H9 (cell line): ENCODE data around the gene SUN2. TPM values are rescaled to one million over a fixed set of nuclear protein-coding genes. Genes with fewer than 3 reads are reported as not detected.
A peak's percentile ranks its signal among the peaks of the same experiment; 100 is the strongest.

Experiments
- DNase-seq: peaks from one replicate; pipeline ENCODE4 v3.0.0-alpha.2; 2017
- H2AFZ ChIP-seq: one replicate; pipeline ENCODE4 v1.6.1; 2013; ENCODE audit warnings: mild to moderate bottlenecking, low read length, control low read depth, moderate library complexity
- H2AK5ac ChIP-seq: 2 replicates; pipeline ENCODE4 v1.6.1; 2013; ENCODE audit warnings: low read length, control low read depth, mixed read lengths; ENCODE audit not compliant: insufficient read length
- H2BK120ac ChIP-seq: one replicate; pipeline ENCODE4 v1.6.1; 2013; ENCODE audit warnings: low read depth, mild to moderate bottlenecking, low read length, control low read depth, inconsistent platforms; ENCODE audit not compliant: poor library complexity, severe bottlenecking
- H2BK12ac ChIP-seq: 2 replicates; pipeline ENCODE4 v1.6.1; 2013; ENCODE audit warnings: low read length, control low read depth, mixed read lengths, low read depth; ENCODE audit not compliant: insufficient read length
- H2BK15ac ChIP-seq: 2 replicates; pipeline ENCODE4 v1.6.1; 2013; ENCODE audit warnings: low read depth, low read length, control low read depth
- H2BK20ac ChIP-seq: one replicate; pipeline ENCODE4 v1.6.1; 2013; ENCODE audit warnings: low read depth, mild to moderate bottlenecking, low read length, control low read depth, inconsistent platforms; ENCODE audit not compliant: poor library complexity, severe bottlenecking
- H2BK5ac ChIP-seq: 2 replicates; pipeline ENCODE4 v1.6.1; 2013; ENCODE audit warnings: low read length, control low read depth, mixed read lengths; ENCODE audit not compliant: insufficient read length
- H3K14ac ChIP-seq: 2 replicates; pipeline ENCODE4 v1.6.1; 2013; ENCODE audit warnings: low read length, control low read depth; ENCODE audit not compliant: insufficient read depth
- H3K18ac ChIP-seq: 2 replicates; pipeline ENCODE4 v1.6.1; 2013; ENCODE audit warnings: low read depth, mild to moderate bottlenecking, mixed read lengths, low read length, control low read depth; ENCODE audit not compliant: insufficient read length
- H3K23ac ChIP-seq: 2 replicates; pipeline ENCODE4 v1.6.1; 2013; ENCODE audit warnings: low read length, control low read depth, mixed read lengths, low read depth; ENCODE audit not compliant: insufficient read length
- H3K23me2 ChIP-seq: 2 replicates; pipeline ENCODE4 v1.6.1; 2013; ENCODE audit warnings: low read depth, mild to moderate bottlenecking, mixed read lengths, low read length, control low read depth; ENCODE audit not compliant: insufficient read length, poor library complexity, severe bottlenecking
- H3K27ac ChIP-seq: 2 replicates; pipeline ENCODE4 v1.5.1; 2013; ENCODE audit warnings: low read length, control low read depth, mixed read lengths, low read depth; ENCODE audit not compliant: insufficient read length
- H3K27me3 ChIP-seq: 2 replicates; pipeline ENCODE4 v1.6.1; 2013; ENCODE audit warnings: low read length, control low read depth, inconsistent platforms; ENCODE audit not compliant: insufficient read depth
- H3K4ac ChIP-seq: 2 replicates; pipeline ENCODE4 v1.6.1; 2013; ENCODE audit warnings: low read depth, mild to moderate bottlenecking, control low read depth, inconsistent platforms, low read length, moderate library complexity
- H3K4me1 ChIP-seq: 2 replicates; pipeline ENCODE4 v1.6.1; 2013; ENCODE audit warnings: low read length, control low read depth, inconsistent platforms; ENCODE audit not compliant: insufficient read depth
- H3K4me2 ChIP-seq: 2 replicates; pipeline ENCODE4 v1.6.1; 2013; ENCODE audit warnings: low read length, control low read depth, mixed read lengths; ENCODE audit not compliant: insufficient read length, insufficient read depth
- H3K56ac ChIP-seq: 2 replicates; pipeline ENCODE4 v1.6.1; 2013; ENCODE audit warnings: low read depth, mild to moderate bottlenecking, mixed read lengths, low read length, control low read depth; ENCODE audit not compliant: insufficient read length
- H3K79me1 ChIP-seq: 2 replicates; pipeline ENCODE4 v1.6.1; 2013; ENCODE audit warnings: low read depth, mild to moderate bottlenecking, moderate library complexity, low read length, control low read depth, inconsistent platforms; ENCODE audit not compliant: insufficient read depth, poor library complexity, severe bottlenecking
- H3K79me2 ChIP-seq: 2 replicates; pipeline ENCODE4 v1.6.1; 2013; ENCODE audit warnings: low read length, control low read depth, inconsistent platforms; ENCODE audit not compliant: insufficient read depth
- H3K9ac ChIP-seq: 2 replicates; pipeline ENCODE4 v1.6.1; 2013; ENCODE audit warnings: low read length, control low read depth, mixed read lengths; ENCODE audit not compliant: insufficient read length; ENCODE audit errors: extremely low read depth
- H3K9me3 ChIP-seq: one replicate; pipeline ENCODE4 v1.6.1; 2013; ENCODE audit warnings: low read depth, low read length, inconsistent platforms; ENCODE audit not compliant: control insufficient read depth
- H3T11ph ChIP-seq: one replicate; pipeline ENCODE4 v1.6.1; 2013; ENCODE audit warnings: mild to moderate bottlenecking, low read length, control low read depth, inconsistent platforms
- H4K20me1 ChIP-seq: one replicate; pipeline ENCODE4 v1.6.1; 2013; ENCODE audit not compliant: control insufficient read depth, insufficient read length, insufficient read depth
- H4K5ac ChIP-seq: 2 replicates; pipeline ENCODE4 v1.6.1; 2013; ENCODE audit warnings: low read depth, mild to moderate bottlenecking, mixed read lengths, low read length, control low read depth; ENCODE audit not compliant: insufficient read length
- H4K8ac ChIP-seq: replicated peaks from 2 replicates; pipeline ENCODE4 v1.6.1; 2013; ENCODE audit warnings: low read length, control low read depth, mixed read lengths, low read depth; ENCODE audit not compliant: insufficient read length
- H4K91ac ChIP-seq: 2 replicates; pipeline ENCODE4 v1.6.1; 2013; ENCODE audit warnings: low read depth, mild to moderate bottlenecking, moderate library complexity, mixed read lengths, low read length, control low read depth; ENCODE audit not compliant: insufficient read length
- H3K27ac Mint-ChIP-seq, 3 experiments: 2 replicates in 2 of 3; 3 replicates in 1 of 3; pipeline ENCODE4 v1.8.0; 2020 to 2021; ENCODE audit warnings: mixed read lengths in 3 of 3, mild to moderate bottlenecking in 1 of 3, moderate library complexity in 1 of 3
- H3K27me3 Mint-ChIP-seq: 2 replicates; pipeline ENCODE4 v1.8.0; 2021; ENCODE audit warnings: low read depth, mild to moderate bottlenecking, moderate library complexity, mixed read lengths
- H3K36me3 Mint-ChIP-seq, 3 experiments: 2 replicates in 2 of 3; 3 replicates in 1 of 3; pipeline ENCODE4 v1.8.0; 2020 to 2021; ENCODE audit warnings: low read depth in 3 of 3, mixed read lengths in 3 of 3; ENCODE audit not compliant: insufficient read depth in 1 of 3
- H3K4me1 Mint-ChIP-seq, 2 experiments: 2 replicates each; pipeline ENCODE4 v1.8.0; 2020; ENCODE audit warnings: mixed read lengths in 2 of 2
- H3K4me3 Mint-ChIP-seq, 2 experiments: 2 replicates in 1 of 2; 3 replicates in 1 of 2; pipeline ENCODE4 v1.8.0; 2020 to 2021; ENCODE audit warnings: mild to moderate bottlenecking in 2 of 2, mixed read lengths in 2 of 2, moderate library complexity in 1 of 2
- H3K9me3 Mint-ChIP-seq, 2 experiments: 2 replicates in 1 of 2; 3 replicates in 1 of 2; pipeline ENCODE4 v1.8.0; 2020; ENCODE audit warnings: mild to moderate bottlenecking in 2 of 2, mixed read lengths in 2 of 2, moderate library complexity in 1 of 2
- WGBS: extraction: QIAGEN DNeasy Blood & Tissue Kit; methylation state at CpG from one replicate; pipeline ENCODE4 v1.1.7; 2013; ENCODE audit warnings: missing lambda C conversion rate, low lambda C conversion rate, mixed read lengths; ENCODE audit not compliant: insufficient read length; ENCODE audit errors: extremely low coverage; 5-methylcytosine and 5-hydroxymethylcytosine counted together
- total RNA-seq: library from RNA; stranded (reverse); gene quantifications from 2 replicates; pipeline ENCODE4 v1.2.1, GENCODE V29; 2021
- TF ChIP-seq, protein P1 (sequence below): fragments of 200-600 bp; sonication (generic); conservative IDR thresholded peaks from 3 replicates; pipeline ENCODE4 v1.8.0; 2021; ENCODE audit warnings: antibody characterized with exemption, mild to moderate bottlenecking

The SUN2 gene
- total RNA-seq, 1 experiment from 2014 or later, result 12.0 TPM

GRCh38 chr22:38767313-38767712 lies 11.5 kb upstream of the SUN2 start:
- H3K4me1 ChIP-seq, result no peaks in the 10 kb centered on the region
- H4K91ac ChIP-seq, result no peak overlapping the region

More at GRCh38 chr22:38767313-38767712, 11.5 kb upstream of the SUN2 start:
- no peaks in the 10 kb centered on the region for H3K27me3 ChIP-seq
- no peak overlapping the region for H3K4me2 ChIP-seq
- H3K79me2 ChIP-seq, result no peaks in the 10 kb centered on the region
- no peaks in the 10 kb centered on the region for H4K20me1 ChIP-seq
- H3K23ac ChIP-seq, result no peak overlapping the region
- H2BK120ac ChIP-seq, result no peak overlapping the region
- H3K27ac ChIP-seq, result no peak overlapping the region
- no peak overlapping the region for H4K8ac ChIP-seq
- H3K9ac ChIP-seq, result no peak overlapping the region
- Mint-ChIP-seq H3K27ac (peak overlapping the region in 1 of 3 experiments; percentile 90; a peak in 1 of 7 replicates), H3K9me3 (no peaks in the 10 kb centered on the region), H3K4me1 (peaks cover 2 to 9% of the 10 kb centered on the region in 2 experiments; a peak in 3 of 4 replicates), H3K36me3 (no peaks in the 10 kb centered on the region), H3K27me3 (no peaks in the 10 kb centered on the region; the same call in none of the 2 replicates), H3K4me3 (no peak overlapping the region)
- no peak overlapping the region for H2BK5ac ChIP-seq
- H2BK20ac ChIP-seq, result no peak overlapping the region
- no CpG with 5 or more reads among the region's 9 CpGs for WGBS
- no peaks in the 10 kb centered on the region for H3K79me1 ChIP-seq
- no peak overlapping the region for H3K18ac ChIP-seq
- H3K9me3 ChIP-seq, result no peaks in the 10 kb centered on the region
- no peak overlapping the region for H2AFZ ChIP-seq
- no peak overlapping the region for H2BK12ac ChIP-seq
- no peak overlapping the region for H2AK5ac ChIP-seq
- H2BK15ac ChIP-seq, result no peak overlapping the region
- no peak for DNase-seq
- no peak overlapping the region for H3K4ac ChIP-seq
- H3K14ac ChIP-seq, result no peak overlapping the region
- H3K56ac ChIP-seq, result no peak overlapping the region
- peaks cover 2% of the 10 kb centered on the region for H3K23me2 ChIP-seq
- TF ChIP-seq, protein P1, sequence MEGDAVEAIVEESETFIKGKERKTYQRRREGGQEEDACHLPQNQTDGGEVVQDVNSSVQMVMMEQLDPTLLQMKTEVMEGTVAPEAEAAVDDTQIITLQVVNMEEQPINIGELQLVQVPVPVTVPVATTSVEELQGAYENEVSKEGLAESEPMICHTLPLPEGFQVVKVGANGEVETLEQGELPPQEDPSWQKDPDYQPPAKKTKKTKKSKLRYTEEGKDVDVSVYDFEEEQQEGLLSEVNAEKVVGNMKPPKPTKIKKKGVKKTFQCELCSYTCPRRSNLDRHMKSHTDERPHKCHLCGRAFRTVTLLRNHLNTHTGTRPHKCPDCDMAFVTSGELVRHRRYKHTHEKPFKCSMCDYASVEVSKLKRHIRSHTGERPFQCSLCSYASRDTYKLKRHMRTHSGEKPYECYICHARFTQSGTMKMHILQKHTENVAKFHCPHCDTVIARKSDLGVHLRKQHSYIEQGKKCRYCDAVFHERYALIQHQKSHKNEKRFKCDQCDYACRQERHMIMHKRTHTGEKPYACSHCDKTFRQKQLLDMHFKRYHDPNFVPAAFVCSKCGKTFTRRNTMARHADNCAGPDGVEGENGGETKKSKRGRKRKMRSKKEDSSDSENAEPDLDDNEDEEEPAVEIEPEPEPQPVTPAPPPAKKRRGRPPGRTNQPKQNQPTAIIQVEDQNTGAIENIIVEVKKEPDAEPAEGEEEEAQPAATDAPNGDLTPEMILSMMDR, result no peak
- no peak overlapping the region for H3T11ph ChIP-seq
- H4K5ac ChIP-seq, result no peak overlapping the region
